ENCODE measurements around the gene WDPCP. TPM values are rescaled to one million over a fixed set of nuclear protein-coding genes. Genes with fewer than 3 reads are reported as not detected.

The WDPCP gene
- total RNA-seq, 1 donor from 2014 or later: 30.7 TPM

DNA sequence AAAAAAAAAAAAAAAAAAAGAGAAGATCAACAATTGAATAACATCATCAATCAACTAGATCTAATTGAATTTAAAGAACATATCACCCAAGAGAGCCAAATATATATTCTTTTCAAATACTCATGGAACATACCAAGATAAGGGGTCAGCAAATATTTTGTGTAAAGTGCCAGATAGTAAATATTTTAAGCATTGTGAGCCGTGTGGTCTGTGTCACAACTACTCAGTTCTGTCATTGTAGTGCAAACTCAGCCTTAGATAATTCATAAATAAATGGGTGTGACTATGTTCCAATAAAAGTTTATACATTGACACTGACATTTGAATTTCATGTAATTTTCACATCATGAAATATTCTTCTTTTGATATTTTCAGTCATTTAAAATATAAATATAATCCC lies 491.8 kb downstream of the WDPCP start:
- Mint-ChIP-seq H3K27me3 (ENCODE audit: low read depth) (no peaks in the 10 kb centered on the region), H3K36me3 (no peaks in the 10 kb centered on the region), H3K9me3 (peaks cover 24% of the 10 kb centered on the region), H3K4me1 (peaks cover 7% of the 10 kb centered on the region), H3K27ac (no peak overlapping the region), H3K4me3 (no peak overlapping the region)
- TF ChIP-seq, protein P1, sequence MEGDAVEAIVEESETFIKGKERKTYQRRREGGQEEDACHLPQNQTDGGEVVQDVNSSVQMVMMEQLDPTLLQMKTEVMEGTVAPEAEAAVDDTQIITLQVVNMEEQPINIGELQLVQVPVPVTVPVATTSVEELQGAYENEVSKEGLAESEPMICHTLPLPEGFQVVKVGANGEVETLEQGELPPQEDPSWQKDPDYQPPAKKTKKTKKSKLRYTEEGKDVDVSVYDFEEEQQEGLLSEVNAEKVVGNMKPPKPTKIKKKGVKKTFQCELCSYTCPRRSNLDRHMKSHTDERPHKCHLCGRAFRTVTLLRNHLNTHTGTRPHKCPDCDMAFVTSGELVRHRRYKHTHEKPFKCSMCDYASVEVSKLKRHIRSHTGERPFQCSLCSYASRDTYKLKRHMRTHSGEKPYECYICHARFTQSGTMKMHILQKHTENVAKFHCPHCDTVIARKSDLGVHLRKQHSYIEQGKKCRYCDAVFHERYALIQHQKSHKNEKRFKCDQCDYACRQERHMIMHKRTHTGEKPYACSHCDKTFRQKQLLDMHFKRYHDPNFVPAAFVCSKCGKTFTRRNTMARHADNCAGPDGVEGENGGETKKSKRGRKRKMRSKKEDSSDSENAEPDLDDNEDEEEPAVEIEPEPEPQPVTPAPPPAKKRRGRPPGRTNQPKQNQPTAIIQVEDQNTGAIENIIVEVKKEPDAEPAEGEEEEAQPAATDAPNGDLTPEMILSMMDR (IDR thresholded peaks at IDR 0.05; ENCODE audit: unreplicated experiment): no peak
- no peak for DNase-seq (ENCODE audit: low spot score in 2 of 2, unreplicated experiment in 2 of 2)

- H3K9me3 Mint-ChIP-seq: peaks cover 8% of the 10 kb centered on the region
- DNase-seq (ENCODE audit: low spot score in 2 of 2, unreplicated experiment in 2 of 2): no peak
- H3K4me1 Mint-ChIP-seq: peaks cover 7% of the 10 kb centered on the region
- H3K36me3 Mint-ChIP-seq: no peaks in the 10 kb centered on the region
- no peaks in the 10 kb centered on the region for H3K27me3 Mint-ChIP-seq (ENCODE audit: low read depth)
- TF ChIP-seq, protein P1 (IDR thresholded peaks at IDR 0.05; ENCODE audit: unreplicated experiment): no peak
- no peak overlapping the region for H3K27ac Mint-ChIP-seq
- no peak overlapping the region for H3K4me3 Mint-ChIP-seq
Observed at GRCh38 chr2:63093502-63093901, 494.8 kb downstream of the WDPCP start.

- TF ChIP-seq, protein P1 (IDR thresholded peaks at IDR 0.05; ENCODE audit: unreplicated experiment): no peak
- H3K27ac Mint-ChIP-seq: no peak overlapping the region
- peaks cover 7% of the 10 kb centered on the region for H3K4me1 Mint-ChIP-seq
- peaks cover 8% of the 10 kb centered on the region for H3K9me3 Mint-ChIP-seq
- H3K27me3 Mint-ChIP-seq (ENCODE audit: low read depth): no peaks in the 10 kb centered on the region
- H3K36me3 Mint-ChIP-seq: no peaks in the 10 kb centered on the region
- DNase-seq (ENCODE audit: low spot score in 2 of 2, unreplicated experiment in 2 of 2): no peak
- no peak overlapping the region for H3K4me3 Mint-ChIP-seq
Observed at GRCh38 chr2:63092857-63093256, 495.4 kb downstream of the WDPCP start.

- TF ChIP-seq, protein P1 (IDR thresholded peaks at IDR 0.05; ENCODE audit: unreplicated experiment): no peak
- no peak for DNase-seq (ENCODE audit: low spot score in 2 of 2, unreplicated experiment in 2 of 2)
- Mint-ChIP-seq H3K36me3 (no peaks in the 10 kb centered on the region), H3K27ac (no peak overlapping the region), H3K4me1 (peaks cover 7% of the 10 kb centered on the region), H3K4me3 (no peak overlapping the region), H3K27me3 (ENCODE audit: low read depth) (no peaks in the 10 kb centered on the region), H3K9me3 (peaks cover 8% of the 10 kb centered on the region)
Observed at GRCh38 chr2:63092401-63092800, 495.9 kb downstream of the WDPCP start.

- Mint-ChIP-seq H3K4me1 (no peaks in the 10 kb centered on the region), H3K4me3 (no peak overlapping the region), H3K9me3 (peaks cover 20% of the 10 kb centered on the region), H3K36me3 (no peaks in the 10 kb centered on the region), H3K27me3 (ENCODE audit: low read depth) (no peaks in the 10 kb centered on the region), H3K27ac (no peak overlapping the region)
- TF ChIP-seq, protein P1 (IDR thresholded peaks at IDR 0.05; ENCODE audit: unreplicated experiment): no peak
- DNase-seq (ENCODE audit: low spot score in 2 of 2, unreplicated experiment in 2 of 2): no peak
Observed at GRCh38 chr2:63086687-63087086, 501.6 kb downstream of the WDPCP start.

DNA sequence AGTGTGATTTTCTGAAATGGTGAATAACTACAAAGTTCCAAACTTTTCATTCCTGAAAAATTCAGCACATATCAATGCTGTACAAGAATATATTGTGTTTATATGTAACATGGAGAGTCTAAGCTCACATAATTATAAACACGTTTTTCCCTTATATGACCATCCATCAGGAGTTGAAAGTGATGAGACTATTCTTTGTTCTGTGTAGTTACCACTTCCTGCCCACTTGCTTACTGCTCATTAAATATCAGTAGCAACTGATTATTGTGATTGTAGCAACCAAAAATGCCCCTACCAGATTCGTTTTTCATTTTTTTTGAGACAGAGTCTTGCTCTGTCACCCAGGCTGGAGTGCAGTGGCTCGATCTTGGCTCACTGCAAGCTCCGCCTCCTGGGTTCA lies 506.9 kb downstream of the WDPCP start:
- no peaks in the 10 kb centered on the region for H3K4me1 Mint-ChIP-seq
- TF ChIP-seq, protein P1 (IDR thresholded peaks at IDR 0.05; ENCODE audit: unreplicated experiment): no peak
- H3K9me3 Mint-ChIP-seq: peaks cover 14% of the 10 kb centered on the region
- H3K27ac Mint-ChIP-seq: no peak overlapping the region
- no peak for DNase-seq (ENCODE audit: low spot score in 2 of 2, unreplicated experiment in 2 of 2)
- H3K36me3 Mint-ChIP-seq: peaks cover 1% of the 10 kb centered on the region
- peaks cover 4% of the 10 kb centered on the region for H3K27me3 Mint-ChIP-seq (ENCODE audit: low read depth)
- no peak overlapping the region for H3K4me3 Mint-ChIP-seq

Data from mesothelial cell of epicardium (in vitro differentiated cells).